Measurements from ENCODE around the gene WWOX.
A peak's percentile ranks its signal among the peaks of the same experiment; 100 is the strongest.

The WWOX gene

DNA sequence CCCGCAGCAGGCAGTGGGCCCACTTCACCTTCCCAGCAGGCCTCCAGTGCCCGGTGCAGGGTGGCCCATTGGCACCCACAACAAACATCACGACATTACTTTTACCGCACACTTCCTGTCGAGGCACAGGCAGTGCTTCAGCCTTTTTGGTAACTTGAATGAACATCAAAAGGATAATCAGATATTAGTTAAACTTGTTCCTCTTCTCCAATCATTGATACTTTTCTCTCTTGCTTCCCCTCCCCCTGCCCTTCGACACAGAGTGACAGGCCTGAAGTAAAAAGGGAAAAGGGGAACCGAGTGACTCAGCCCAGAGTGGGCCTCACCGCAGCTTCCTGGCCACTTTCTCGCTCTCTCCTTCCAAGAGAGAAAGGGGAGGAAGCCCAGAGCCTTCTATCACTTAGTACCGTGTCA lies 994.1 kb downstream of the WWOX start:
- DNase-seq = peak; percentile 47

DNA sequence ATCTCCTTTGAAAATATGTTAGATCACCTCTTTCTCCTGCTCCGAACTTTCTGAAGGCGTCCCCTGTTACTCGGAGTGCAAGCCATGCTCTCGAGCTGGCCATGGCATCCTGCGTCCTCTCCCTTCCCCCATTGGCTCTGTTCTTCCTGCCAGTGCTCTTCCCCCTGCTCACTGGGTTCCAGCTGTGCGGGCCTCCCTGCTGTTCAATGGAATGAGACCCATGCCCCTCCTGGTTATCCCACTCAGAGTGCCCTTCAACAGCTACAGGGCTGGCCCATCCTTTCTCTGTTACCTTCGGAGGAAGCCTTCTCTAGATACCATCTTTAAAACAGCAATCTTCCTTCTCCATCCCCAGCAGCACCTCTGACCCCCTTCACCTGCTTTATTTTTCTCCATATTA lies 996.8 kb downstream of the WWOX start:
- DNase-seq = no peak

DNA sequence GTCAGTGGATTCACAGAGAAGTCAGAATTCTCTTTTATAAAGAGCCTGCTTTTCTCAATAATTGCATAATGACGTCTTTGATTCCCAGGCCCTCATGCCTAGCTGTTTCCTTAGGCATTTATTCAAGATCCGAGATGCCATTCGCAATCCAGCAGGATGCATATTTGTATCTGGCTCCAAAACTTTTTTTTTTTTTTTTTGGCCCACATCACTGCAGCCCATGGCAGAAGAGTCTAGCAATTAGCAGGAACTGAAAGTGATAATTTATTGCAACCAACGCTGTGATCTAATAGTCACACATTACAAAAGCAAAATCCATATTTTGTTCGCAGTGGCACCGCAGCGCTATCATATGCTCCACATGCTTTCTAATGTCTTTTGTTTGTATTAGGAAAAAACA lies 997.7 kb downstream of the WWOX start:
- DNase-seq = no peak

DNA sequence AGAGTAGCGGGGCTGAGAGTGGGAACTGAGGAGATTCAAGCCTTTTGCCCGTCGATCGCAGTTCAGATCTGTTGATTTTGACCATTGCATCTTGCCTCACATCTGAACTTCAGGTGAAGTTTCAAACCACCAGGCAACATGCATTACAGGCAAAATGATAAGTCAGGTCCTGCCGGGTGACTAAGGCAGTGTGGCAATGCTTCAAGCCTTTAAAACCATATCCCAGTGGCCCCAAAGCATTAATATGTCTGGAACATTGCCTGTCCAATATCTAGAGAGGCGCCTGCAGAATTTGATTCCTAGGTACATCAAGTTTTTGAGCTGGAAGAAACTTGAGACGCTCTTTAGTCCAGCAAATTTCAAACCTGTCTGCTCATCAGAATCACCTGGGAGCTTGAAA lies 998.3 kb downstream of the WWOX start:
- no peak for DNase-seq

DNA sequence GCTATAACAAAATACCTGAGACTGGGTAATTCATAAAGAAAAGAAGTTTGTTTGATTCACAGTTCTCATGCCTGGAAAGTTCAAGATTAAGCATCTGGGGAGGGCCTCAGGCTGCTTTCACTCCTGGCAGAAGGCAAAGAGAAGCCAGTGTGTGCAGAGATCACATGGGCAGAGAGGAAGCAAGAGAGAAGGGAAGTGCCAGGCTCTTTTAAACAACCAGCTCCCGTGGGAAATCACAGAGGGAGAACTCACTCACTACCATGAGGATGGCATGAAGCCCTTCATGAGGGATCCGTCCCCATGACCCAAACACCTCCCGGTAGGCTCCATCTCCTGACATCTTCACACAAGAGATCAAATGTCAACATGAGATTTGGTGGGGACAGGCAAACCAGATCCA lies 999.5 kb downstream of the WWOX start:
- no peak for DNase-seq

DNA sequence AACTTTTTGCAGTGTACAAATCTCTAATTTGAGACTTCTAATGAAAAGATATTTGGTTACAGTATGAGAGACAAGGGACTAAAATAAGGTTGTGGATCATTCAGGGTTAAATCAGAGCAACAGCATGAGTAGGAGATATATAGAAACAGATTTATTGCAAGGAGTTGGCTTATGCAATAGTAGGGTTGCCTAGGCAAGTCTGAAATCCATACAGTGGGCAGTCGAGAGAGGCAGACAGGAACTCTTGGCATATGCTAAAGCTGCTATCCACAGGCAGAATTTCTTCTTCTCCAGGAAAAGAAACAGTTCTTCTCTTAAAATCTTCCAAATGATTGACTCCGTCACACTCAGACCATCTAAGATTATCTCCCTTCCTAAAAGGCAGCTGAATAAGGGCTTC lies 1000.3 kb downstream of the WWOX start:
- DNase-seq = no peak

DNA sequence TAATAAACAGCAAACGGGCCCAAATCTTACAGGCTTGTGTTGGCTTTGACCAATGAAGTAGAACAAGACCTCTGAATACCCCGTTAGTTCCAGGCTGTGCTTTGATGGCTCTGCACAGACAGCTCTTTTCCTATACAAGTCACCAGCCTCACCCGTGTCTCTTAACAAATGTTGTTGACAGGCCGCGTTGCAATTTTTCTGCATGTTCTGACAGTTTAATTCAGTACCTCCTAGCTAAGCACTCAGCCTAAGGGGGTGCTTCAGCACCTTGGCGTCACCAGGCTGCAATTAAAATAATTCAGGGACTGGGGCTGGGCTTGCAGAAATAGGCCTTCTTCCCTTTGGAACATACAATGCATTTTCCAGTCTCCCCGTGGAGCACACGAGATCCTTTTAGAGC lies 1001.0 kb downstream of the WWOX start:
- no peak for DNase-seq

DNA sequence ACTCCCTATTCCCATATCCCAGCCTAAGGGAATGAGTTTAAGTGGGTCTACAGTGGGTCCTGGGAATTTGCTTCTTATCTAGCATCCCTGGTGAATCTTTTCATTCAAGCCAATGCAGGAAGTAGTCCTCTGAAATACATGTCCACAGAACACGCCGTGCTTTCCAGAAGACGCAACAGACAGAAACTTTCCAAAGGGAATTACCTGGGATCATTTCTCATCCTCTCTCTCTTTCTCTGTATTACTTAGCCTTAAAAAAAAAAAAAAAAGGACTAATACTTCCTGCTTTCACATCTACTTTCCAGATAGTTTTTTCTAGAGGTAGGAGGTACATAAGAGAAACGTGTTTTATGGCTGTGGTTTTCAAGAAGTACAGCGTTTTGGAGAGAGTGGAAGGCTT lies 1002.0 kb downstream of the WWOX start:
- no peak for DNase-seq

DNA sequence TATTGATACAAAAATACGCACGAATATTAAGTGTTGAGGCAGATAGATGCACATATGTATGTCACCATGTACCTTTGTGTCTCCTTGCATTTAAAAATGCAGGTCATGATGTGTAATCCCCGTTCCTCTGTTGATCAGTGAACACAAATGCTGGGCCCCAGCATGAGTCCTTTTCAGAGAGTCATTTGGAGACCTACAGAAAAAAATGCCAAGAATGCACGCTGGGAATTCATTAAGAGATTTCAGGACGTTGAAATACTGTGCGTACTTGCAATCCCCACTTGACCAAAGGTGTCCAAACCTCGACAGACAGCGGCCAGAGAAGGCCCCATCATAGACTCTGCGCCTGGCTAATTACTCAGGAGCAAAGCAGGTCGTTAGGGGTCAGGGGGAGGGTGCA lies 1005.1 kb downstream of the WWOX start:
- no peak for DNase-seq

DNA sequence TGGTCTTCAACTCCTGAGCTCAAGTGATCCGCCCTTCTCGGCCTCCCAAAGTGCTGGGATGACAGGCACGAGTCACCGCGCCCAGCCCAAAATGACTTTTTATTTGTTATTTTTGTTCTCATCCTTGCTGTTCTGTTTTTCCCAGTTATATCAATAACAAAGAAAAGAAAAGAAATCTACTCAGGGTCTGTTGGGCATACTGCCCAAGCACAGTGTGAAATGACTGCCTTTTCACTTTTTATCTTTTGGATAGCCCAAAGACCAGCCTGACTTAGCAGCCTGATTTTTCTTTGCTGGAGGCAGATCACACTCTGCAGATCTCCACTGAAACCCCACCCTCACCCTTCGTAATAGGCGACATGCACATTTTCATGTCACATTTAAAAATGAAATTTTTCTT lies 1007.8 kb downstream of the WWOX start:
- no peak for DNase-seq

DNA sequence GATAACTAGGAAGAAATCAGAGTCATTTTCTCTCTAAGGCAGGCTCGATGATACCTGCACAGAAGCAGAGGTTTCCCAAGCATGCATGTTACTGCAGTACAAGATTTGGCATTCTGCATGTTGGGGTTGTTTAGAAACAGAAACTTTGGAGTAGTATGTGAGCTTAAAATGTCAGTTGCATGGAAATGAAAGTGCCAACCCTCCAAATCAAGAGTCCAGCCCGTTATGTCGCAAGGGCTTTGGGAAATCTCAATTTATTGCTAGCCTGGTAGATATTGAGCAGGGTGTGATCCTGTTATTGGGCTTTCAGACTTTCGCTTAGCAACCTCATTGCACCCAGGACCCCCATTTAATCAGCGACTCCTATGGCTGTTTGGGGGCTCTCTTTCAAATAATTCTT lies 1010.3 kb downstream of the WWOX start:
- DNase-seq = no peak

DNA sequence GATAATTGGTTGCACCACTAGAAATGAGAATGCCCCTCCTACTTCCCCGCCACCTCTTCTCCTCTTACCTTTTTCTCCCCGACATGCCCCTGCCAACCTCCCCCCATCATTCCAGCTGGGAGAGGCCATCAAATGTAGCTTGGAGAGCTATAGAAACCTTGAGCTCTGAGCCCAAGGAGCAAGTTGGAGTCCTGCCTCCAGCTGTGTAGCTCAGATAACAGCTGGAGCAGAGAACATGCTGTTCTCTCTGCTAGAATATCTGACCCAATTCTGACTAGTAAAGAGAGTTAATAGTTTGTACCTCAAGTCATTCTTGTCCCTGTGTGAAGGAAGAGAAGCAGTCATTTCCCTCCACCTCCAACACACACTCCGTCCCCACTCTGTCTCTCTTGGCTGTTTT lies 1010.8 kb downstream of the WWOX start:
- DNase-seq = no peak

DNA sequence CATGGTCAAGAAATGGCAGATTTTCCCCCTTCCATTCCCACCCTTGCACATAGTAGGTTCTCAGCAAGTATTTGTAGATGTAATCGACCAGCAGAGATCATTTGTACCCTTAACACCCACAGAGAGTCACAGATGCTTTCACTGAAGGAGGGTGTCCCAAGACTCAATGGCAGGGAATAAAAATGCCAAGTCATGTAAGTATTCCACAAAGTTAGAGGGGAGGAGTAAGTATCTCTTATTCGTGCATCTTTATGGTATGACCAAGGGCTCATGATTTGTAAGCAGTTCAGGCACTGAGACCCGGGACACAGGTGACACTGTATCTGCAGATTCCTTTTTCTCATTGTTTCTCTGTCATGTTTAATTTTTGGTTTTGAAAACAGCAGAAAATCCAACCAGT lies 1011.5 kb downstream of the WWOX start:
- no peak for DNase-seq

DNA sequence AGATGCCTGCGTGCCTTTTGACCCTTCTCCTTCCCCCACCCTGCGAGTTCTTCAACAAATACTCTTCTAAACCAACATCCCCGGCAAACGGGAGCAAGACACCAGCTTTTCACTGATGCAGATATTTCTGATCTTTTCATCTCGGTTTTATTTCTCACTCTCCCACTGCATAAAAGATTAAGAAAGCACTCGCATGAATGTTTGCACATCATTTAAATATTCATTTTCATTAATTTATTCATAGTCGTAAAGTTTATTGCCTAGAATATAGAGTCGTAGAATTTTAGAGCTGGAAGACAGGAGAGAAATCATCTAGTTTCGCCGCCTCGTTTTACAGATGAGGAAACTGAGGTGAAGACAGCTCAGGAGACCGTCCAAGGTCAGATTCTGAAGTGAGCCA lies 1013.0 kb downstream of the WWOX start:
- no peak for DNase-seq

DNA sequence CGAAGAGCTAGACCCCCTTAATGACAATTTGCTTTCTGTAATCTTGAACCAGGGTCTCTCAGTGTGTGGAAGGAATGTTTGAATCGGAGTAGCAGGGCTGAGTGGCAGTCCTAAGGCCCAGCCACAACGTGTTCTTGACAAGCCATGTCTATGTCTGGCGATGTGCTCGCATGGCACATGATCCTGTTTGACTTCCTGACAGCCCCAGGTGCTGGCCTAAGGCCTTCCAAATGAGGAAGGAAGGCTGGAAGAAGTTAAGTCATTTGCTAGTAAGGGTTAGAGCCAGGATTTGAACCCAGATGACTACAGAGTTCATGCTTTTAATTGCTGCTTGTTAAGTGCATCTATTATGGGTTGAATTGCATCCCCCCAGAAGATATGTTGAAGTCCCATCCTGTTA lies 1014.4 kb downstream of the WWOX start:
- no peak for DNase-seq

DNA sequence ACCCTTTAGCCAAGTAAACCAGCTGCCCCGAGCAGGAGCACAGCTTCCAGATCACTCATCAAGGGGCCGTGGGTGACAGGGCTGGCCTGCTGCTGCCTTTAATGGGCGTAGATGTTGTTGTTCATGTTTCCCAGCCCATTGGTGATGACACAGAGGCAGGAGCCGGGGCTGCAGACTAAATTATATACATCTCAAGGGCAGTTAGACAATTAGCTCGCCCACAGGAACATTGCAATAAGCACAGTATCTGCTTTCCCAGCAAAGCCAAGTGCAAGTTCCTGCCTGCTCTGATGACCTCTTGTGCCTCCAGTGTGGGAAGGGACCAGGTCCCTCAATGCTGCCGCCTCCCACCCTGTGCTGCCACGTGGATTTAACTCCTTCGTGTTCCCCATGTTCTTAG lies 1015.3 kb downstream of the WWOX start:
- DNase-seq = no peak

DNA sequence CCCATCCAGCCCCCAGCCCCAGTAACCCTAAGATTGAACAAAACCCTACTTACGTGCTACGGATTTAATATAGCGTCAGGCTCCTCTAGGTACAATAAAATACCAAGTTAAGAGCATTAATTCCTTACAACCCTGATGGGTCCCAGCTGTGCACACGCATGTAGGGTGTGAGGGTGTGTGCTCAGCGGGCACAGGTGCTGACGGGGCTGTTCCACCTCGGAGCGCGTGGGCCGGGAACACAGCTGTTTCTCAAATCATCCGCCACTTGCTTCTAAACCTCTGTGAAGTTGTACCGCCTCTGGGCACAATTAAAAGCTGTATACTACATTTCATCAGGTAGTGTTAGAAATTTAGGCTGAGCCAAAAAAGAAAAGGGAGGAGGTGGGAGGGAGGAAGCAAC lies 1022.5 kb downstream of the WWOX start:
- DNase-seq = no peak

DNA sequence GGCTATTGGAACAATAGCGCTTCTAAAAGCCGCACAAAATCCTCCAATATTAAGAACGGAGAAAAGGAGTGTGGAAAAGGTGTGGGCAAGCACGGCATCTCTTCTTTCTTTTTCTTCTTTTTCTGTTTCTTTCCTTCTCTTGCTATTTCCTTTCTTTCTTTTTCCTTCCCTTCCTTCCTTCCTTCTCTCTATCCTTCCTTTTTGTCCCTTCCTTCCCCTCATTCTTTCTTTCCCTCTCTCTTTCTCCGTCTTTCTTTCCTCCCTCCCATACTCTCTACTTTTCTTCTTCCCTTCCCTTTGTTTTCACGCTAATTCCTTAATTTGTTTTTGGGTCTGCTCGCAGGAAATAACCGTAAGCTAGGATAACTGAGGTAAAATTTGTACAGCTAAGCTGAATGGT lies 1022.9 kb downstream of the WWOX start:
- DNase-seq = no peak

DNA sequence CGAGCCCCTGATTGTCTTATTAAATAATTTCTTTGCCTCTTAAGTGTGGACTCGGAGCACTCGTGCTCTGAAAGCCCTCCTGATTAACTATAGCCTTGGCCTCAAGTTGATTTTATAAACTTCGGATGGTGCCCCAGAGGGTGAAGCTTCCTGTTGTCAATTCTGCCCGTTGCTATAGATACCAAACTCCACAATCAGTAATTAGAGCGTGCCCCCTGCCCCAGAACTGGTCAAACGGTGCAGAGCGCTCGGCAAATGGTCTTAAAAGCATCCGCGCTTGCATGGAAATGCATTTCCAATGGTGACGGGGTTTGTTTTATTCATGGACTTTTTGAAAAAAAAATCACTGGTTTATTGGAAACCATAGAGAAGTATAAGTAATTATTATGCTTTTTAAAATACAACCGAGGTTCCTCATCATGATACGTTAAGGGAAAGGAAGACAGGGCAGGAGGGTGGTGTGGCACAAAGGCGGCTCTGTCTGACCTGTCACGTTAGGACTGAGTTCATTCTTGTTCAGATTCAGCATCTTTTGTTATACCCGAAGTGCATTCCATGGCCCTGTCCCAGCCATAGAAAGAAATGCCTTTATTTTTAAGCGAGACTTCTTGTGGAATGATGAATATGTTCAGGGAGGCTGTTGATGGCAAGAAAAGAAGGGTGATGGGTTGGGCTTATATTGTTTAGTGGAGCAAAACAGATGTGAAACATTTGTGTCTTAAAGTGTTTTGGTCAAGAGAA lies 1024.7 kb downstream of the WWOX start:
- no peak for DNase-seq

DNA sequence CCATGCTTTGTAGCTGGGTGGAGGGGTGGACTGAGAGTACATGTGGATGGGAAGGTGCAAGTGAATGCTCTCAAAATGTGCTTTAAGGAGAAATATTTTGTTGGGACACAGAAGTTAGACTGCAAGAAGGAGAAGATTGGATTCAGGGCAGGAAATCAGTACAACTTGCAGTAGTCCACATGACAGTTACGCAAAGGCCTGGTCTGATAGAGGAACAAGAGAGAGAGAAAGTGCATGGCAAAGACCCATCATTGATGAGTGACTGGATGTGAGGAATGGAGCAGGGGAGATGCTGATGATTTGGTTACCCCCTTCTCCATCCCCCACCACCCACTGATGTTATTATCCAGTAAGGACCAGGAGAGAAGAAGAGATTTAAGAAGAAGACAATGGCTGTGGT lies 1028.3 kb downstream of the WWOX start:
- no peak for DNase-seq

DNA sequence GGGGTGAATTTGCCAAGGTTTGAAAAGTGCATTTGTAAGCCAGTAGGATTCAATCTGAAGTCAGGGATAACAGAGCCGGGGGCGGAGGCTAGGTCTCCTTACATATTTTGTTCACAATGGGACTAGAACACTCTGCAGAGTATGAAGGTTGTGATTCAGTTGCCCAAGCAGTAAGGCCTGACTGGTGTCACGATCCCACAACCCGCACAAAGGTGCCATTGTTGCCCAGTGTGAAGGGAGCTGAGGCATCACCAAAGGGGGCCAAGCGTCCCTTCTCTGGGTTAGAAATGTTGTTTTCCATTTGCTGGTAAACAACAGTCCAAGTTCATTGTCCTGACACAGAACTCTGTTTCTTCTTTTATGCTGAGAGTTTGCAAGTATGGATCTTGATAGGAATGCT lies 1029.3 kb downstream of the WWOX start:
- DNase-seq = no peak

DNA sequence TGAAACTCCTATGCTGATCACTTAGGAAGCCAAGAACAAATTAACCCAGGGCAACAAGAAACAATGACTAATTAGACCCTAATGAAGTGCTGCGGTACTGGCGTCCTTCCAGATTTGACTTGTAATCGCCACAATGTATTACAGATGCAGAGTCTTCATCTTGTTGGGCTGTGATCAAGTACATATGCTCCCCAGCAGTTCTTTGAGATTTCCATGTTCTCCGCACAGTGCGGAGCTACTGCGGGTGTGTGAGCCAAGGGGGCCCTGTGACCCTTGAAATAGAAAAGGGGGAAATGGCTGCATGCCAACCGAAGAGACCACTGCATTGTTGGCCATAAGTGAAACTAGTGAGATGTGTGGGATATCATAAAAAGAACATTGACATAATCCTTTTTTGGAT lies 1031.2 kb downstream of the WWOX start:
- DNase-seq = no peak

DNA sequence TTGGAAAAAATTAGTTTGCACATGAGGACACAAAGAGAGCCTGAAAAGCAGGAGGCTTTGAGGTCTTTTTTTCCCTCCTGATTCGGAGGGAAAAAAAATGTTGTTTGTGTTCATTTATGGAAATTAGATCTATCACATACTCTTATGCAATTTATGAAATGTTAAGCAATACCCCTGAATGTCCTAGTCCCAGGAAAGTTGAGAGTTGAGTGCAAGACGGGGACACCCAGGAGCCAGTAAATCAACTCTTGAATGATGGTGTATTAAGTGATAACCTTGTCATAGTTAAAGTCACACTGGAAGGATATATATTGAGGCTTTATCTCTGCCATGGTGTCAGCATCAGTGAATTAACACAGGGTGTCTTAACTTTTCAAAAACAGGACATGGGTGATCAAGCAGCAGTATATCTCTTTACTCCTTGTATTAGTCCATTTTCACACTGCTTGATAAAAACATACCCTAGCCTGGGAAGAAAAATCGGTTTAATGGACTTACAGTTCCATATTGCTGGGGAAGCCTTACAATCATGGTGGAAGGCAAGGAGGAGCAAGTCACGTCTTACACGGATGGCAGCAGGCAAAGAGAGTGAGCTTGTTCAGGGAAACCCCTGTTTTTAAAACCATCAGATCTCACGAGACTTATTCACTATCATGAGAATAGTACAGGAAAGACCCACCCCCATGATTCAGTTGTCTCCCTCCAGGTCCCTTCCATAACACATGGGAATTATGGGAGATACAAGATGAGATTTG lies 1032.0 kb downstream of the WWOX start:
- no peak for DNase-seq

DNA sequence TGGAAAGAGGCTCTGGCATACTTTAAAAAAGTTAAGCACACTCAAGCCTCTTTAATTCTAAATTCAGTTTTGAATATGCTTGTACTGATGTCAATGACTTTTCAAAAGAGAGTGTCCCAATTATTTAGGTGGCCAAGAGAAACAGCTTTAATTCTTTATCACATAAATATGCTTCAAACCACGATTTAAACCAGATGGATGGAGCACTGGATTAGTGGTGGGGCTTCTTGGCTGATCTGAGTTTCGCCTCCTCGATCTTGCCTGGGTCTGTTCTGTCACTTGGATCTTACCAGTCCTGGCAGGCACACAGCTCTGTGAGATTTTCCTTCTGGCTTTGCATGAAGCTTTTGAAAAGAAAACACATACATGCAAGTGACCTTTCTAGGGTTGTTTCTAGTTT lies 1033.2 kb downstream of the WWOX start:
- DNase-seq = no peak

DNA sequence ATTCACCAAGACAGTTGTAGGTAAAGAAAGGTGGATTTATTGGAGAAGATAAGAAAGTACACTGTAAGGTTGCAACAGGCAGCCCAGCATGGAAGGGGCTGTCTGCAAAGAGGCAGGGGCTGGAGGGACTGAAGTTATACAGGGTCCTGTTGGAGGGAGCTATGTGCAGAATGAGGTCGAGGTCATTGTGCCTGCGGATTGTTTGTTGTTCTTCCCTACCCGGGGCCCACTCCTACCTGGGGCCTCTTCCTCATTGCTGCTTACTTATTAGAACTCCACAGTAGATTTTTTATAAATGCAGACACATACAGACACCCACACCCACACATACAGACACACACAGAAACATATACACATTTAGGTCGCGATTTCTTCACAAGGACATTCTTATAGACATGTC lies 1034.8 kb downstream of the WWOX start:
- no peak for DNase-seq

Measured in CD4-positive, alpha-beta T cell treated with Interleukin-10 for 1 hour (primary cell).